CD4-positive, alpha-beta T cell (primary cell): ENCODE results near the gene PODXL. TPM values are rescaled to one million over a fixed set of nuclear protein-coding genes. Genes with fewer than 3 reads are reported as not detected.
A peak's percentile ranks its signal among the peaks of the same experiment; 100 is the strongest.

Experiments
- ATAC-seq: fragments of 200-7000 bp; cut with Tn5 transposase; one replicate; pipeline ENCODE4 v1.10.0; 2022; ENCODE audit warnings: mild to moderate bottlenecking; ENCODE audit not compliant: poor library complexity
- CTCF ChIA-PET: fragments of 350-600 bp; sonication (Branson Sonifier 250); formaldehyde crosslinking; loops from one replicate; lab custom pipeline; 2021; ENCODE audit warnings: antibody characterized with exemption, inconsistent platforms; lab: Charles Lee
- POLR2A ChIA-PET: fragments of 350-600 bp; sonication (Branson Sonifier 250); formaldehyde crosslinking; loops from one replicate; lab custom pipeline; 2021; ENCODE audit warnings: antibody characterized with exemption, inconsistent platforms; lab: Charles Lee
- DNase-seq, 14 experiments: peaks; one replicate each; pipeline ENCODE4 v3.0.0-alpha.2; 2013 to 2020; ENCODE audit warnings: mixed read lengths in 2 of 14
- H3K27ac ChIP-seq, 2 donors: one replicate each; pipeline versions ENCODE4 v1.5.1 to v1.7.0; 2013; ENCODE audit warnings: low read length in 2 of 2, low read depth in 1 of 2, mild to moderate bottlenecking in 1 of 2
- H3K27me3 ChIP-seq, 2 experiments: 1 replicate in 1 of 2; 2 replicates in 1 of 2; pipeline versions ENCODE4 v1.6.1 to v1.7.0; 2013; ENCODE audit warnings: low read length in 2 of 2, control low read depth in 1 of 2, mild to moderate bottlenecking in 1 of 2, moderate library complexity in 1 of 2; ENCODE audit not compliant: insufficient read depth in 2 of 2, control insufficient read depth in 1 of 2
- H3K36me3 ChIP-seq: one replicate; pipeline ENCODE4 v1.6.1; 2013; ENCODE audit warnings: low read length, control low read depth; ENCODE audit not compliant: insufficient read depth
- H3K4me1 ChIP-seq: one replicate; pipeline ENCODE4 v1.6.1; 2013; ENCODE audit warnings: low read length, control low read depth; ENCODE audit not compliant: insufficient read depth
- H3K4me3 ChIP-seq: one replicate; pipeline ENCODE4 v1.5.1; 2013; ENCODE audit warnings: mild to moderate bottlenecking, low read length, moderate library complexity
- H3K9me3 ChIP-seq, 2 experiments: 1 replicate in 1 of 2; 2 replicates in 1 of 2; pipeline versions ENCODE4 v1.6.1 to v1.7.0; 2013; ENCODE audit warnings: low read length in 2 of 2, mild to moderate bottlenecking in 2 of 2, control low read depth in 1 of 2, moderate library complexity in 1 of 2; ENCODE audit not compliant: control insufficient read depth in 1 of 2, insufficient read depth in 1 of 2
- H3K27ac Mint-ChIP-seq: one replicate; pipeline ENCODE4 v1.8.0; 2020; ENCODE audit warnings: mixed read lengths
- H3K27me3 Mint-ChIP-seq: one replicate; pipeline ENCODE4 v1.8.0; 2021; ENCODE audit warnings: mixed read lengths
- H3K36me3 Mint-ChIP-seq: one replicate; pipeline ENCODE4 v1.8.0; 2021; ENCODE audit warnings: low read depth, mixed read lengths
- H3K4me1 Mint-ChIP-seq: one replicate; pipeline ENCODE4 v1.8.0; 2021; ENCODE audit warnings: low read depth, mixed read lengths
- H3K4me3 Mint-ChIP-seq: one replicate; pipeline ENCODE4 v1.8.0; 2020; ENCODE audit warnings: mild to moderate bottlenecking, mixed read lengths
- H3K9me3 Mint-ChIP-seq: one replicate; pipeline ENCODE4 v1.8.0; 2020; ENCODE audit warnings: mixed read lengths
- CTCF ChIP-seq: fragments of 200-600 bp; IDR thresholded peaks from one replicate; pipeline ENCODE4 v1.8.0; 2022; ENCODE audit warnings: antibody characterized with exemption, mild to moderate bottlenecking
- intact Hi-C, 2 experiments: fragments of 100-400 bp; cut with DNase I in 1 of 2; cut with micrococcal nuclease in 1 of 2; formaldehyde crosslinking; loops; one replicate each; pipeline versions ENCODE4 v1.15.1 to v1.9.0; 2023 to 2025; cut with DNase I, micrococcal nuclease
- total RNA-seq, 174 experiments: library from RNA in 2 of 174; stranded (reverse) in 2 of 174; gene quantifications; one replicate each; pipeline ENCODE4 v1.2.3 and lab custom pipeline; 2021 to 2026

The PODXL gene
- total RNA-seq, 2 experiments from 2014 or later, result 0.16 to 0.47 TPM

GRCh38 chr7:131476740-131477139 lies 79.7 kb downstream of the PODXL start:
- intact Hi-C loops, result no loop called here
- Mint-ChIP-seq H3K27me3 (no peaks in the 10 kb centered on the region), H3K27ac (no peak overlapping the region), H3K4me3 (no peak overlapping the region), H3K4me1 (no peaks in the 10 kb centered on the region), H3K9me3 (no peaks in the 10 kb centered on the region), H3K36me3 (peaks cover 65% of the 10 kb centered on the region)
- no peak for DNase-seq
- Histone ChIP-seq H3K27me3 (no peaks in the 10 kb centered on the region), H3K36me3 (peaks cover 19% of the 10 kb centered on the region), H3K9me3 (no peaks in the 10 kb centered on the region), H3K27ac (no peak overlapping the region), H3K4me3 (no peak overlapping the region), H3K4me1 (no peaks in the 10 kb centered on the region)
- TF ChIP-seq CTCF, result no peak
- ATAC-seq, result no peak
- ChIA-PET CTCF (no interaction called here), POLR2A (no interaction called here)

GRCh38 chr7:131471250-131472004 lies 85.0 kb downstream of the PODXL start:
- ATAC-seq (no peak), DNase-seq (no peak)
- no peak for TF ChIP-seq CTCF
- no peaks in the 10 kb centered on the region for H3K9me3 Mint-ChIP-seq
- H3K4me3 Mint-ChIP-seq, result no peak overlapping the region
- Histone ChIP-seq H3K27ac (no peak overlapping the region), H3K27me3 (no peaks in the 10 kb centered on the region), H3K4me3 (no peak overlapping the region), H3K36me3 (peaks cover 62% of the 10 kb centered on the region), H3K9me3 (no peaks in the 10 kb centered on the region), H3K4me1 (no peaks in the 10 kb centered on the region)
- no peaks in the 10 kb centered on the region for H3K27me3 Mint-ChIP-seq
- H3K4me1 Mint-ChIP-seq, result no peaks in the 10 kb centered on the region
- peaks cover 93% of the 10 kb centered on the region for H3K36me3 Mint-ChIP-seq
- intact Hi-C loops, result no loop called here
- H3K27ac Mint-ChIP-seq, result peak overlapping the region; percentile 6
- ChIA-PET POLR2A (no interaction called here), CTCF (no interaction called here)

GRCh38 chr7:131467788-131468187 lies 88.6 kb downstream of the PODXL start:
- H3K27me3 ChIP-seq, result no peaks in the 10 kb centered on the region
- Mint-ChIP-seq H3K4me3 (no peak overlapping the region), H3K36me3 (peaks cover 92% of the 10 kb centered on the region), H3K27me3 (no peaks in the 10 kb centered on the region), H3K4me1 (no peaks in the 10 kb centered on the region), H3K27ac (no peak overlapping the region), H3K9me3 (no peaks in the 10 kb centered on the region)
- H3K9me3 ChIP-seq, result no peaks in the 10 kb centered on the region
- TF ChIP-seq CTCF, result no peak
- intact Hi-C loops, result no loop called here
- H3K36me3 ChIP-seq, result peaks cover 80% of the 10 kb centered on the region
- DNase-seq, result no peak
- POLR2A ChIA-PET, result no interaction called here
- no peak overlapping the region for H3K4me3 ChIP-seq
- CTCF ChIA-PET, result no interaction called here
- no peaks in the 10 kb centered on the region for H3K4me1 ChIP-seq
- H3K27ac ChIP-seq, result no peak overlapping the region
- ATAC-seq, result no peak
